ENCODE data around the gene ROR2.

DNA sequence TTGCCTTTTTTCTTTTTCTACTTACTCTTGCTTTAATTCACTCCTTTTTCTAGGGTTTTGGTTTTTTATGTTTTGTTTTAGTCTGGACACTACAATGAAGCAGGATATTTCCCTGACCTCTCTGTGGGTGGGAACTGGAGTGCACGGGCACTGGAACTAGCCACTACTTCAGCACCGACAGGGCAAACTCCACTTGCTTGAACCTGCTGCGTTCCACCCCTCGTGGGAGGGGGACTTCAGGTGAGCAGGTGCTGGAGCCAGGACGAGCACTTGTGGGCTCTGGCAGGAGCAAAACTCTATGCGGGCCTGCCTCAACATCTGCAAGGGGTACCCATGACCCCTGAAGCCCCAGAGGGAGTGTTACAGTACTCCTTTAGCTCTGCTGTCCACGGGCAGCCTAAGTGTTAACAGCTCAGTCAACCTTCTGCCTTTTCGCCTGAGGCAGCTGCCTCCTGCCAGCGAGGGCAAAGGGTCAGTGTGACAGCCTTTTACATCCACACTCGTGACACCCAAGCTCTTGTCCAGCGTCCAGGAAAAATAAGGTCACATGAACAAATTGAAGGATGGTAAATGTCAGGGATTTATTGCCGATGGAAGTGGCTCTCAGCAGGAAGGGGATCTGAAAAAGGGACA, 382.3 kb downstream of the ROR2 start:
- TF ChIP-seq, protein P1, sequence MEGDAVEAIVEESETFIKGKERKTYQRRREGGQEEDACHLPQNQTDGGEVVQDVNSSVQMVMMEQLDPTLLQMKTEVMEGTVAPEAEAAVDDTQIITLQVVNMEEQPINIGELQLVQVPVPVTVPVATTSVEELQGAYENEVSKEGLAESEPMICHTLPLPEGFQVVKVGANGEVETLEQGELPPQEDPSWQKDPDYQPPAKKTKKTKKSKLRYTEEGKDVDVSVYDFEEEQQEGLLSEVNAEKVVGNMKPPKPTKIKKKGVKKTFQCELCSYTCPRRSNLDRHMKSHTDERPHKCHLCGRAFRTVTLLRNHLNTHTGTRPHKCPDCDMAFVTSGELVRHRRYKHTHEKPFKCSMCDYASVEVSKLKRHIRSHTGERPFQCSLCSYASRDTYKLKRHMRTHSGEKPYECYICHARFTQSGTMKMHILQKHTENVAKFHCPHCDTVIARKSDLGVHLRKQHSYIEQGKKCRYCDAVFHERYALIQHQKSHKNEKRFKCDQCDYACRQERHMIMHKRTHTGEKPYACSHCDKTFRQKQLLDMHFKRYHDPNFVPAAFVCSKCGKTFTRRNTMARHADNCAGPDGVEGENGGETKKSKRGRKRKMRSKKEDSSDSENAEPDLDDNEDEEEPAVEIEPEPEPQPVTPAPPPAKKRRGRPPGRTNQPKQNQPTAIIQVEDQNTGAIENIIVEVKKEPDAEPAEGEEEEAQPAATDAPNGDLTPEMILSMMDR (IDR thresholded peaks at IDR 0.05) = no peak
- TF ChIP-seq POLR2A (IDR thresholded peaks at IDR 0.05) (no peak), EP300 (IDR thresholded peaks at IDR 0.05) (no peak)
